Measurements from ENCODE around the gene PSME3IP1.
"Not testable (repeated sequence)": the region's sequence is repeated elsewhere in the genome, so short reads cannot be mapped to it uniquely, and the experiment has no call there.

Gene PSME3IP1

DNA sequence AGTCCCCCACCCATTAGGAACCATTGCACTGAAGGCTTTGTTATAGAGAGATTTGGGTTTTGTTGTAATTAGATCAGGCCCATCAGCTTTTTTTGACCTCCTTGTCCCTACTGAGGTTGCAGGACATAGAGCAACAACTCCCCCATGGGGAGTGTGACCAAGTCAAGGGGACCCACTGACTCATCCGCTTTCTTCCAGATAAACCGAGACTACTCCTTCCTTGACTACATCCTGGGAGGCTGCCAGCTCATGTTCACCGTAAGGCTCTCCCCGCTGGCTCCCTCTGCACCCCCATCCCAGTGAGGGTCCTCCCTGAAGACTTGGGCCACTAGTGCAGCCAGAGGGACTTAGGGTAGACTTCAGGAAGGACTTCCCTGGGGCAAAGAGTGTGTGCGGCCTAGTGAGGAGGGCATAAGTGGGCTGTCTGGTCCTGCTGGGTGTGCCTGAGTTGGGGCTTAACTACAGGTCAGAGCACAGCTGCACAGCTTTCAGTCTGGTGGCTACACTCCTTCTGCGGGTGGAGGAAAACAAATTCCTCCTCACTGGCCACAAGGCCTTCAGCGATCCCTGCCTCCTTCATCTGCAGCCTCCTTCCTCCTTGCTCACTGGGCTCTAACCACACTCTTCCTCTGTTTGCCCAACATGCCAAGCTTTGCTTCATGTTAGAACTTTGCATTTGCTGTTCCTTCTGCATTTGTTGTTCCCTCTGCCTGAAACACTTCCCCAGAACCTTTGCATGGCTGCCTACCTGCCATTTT is 62.4 kb downstream of the PSME3IP1 start:
- DNase-seq = no peak

DNA sequence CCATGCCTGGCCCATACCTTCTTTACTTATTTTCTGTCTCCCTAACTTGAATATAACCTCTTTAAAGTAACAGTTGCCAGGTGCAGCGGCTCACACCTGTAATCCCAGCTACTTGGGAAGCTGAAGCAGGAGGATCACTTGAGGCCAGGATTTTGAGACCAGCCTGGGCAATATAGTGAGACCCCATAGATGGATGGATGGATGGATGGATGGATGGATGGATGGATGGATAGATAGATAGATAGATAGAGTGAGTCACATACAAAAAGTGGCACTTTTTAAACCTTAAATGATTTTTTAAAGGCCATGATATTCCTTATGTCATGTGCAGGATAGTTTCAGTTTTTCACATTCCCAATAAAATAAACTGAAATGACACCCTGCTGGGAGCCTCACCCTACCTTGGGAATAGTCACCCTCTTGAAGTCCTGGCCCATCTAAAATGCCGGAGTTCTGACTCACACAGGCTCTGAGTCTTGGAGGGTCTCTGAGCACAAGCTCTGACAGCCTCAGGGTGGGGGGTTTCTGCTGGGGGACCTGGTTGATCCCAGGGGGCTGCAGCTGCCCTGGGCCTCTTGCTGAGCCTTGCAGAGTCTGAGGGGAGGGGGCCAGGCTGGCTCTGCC is 67.3 kb downstream of the PSME3IP1 start:
- no peak for DNase-seq

DNA sequence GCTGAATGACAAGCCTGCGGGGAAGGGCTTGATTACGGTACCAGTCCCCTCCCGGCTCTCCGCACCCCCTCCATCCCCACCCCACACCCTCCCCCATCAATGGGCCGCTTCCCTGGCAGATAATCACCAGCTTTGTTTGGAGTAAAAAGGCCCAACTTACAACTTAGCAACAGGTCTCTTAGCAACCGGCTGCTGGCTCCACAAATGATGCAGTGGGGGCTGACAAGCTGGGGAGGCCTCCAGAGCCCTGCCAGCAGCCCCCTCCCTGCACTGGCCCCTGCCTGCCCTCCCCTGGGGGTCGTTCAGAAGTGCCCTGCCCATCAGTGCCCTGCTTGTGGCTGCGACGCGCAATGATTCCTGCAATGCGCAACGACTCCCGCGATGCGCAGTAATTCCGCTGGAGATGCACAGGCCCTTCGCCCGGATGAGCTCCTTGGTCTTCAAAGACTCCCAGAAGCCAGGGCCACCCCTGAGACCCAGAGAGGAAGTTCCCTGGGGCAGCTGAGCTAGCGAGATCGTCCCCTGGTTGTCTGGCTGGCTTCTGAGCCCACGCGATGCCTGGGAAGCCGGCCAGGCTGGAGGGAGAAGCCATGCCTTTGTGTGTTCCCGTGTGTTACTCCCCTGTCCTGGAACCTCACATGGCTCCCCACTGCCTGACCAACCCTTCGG is 70.2 kb downstream of the PSME3IP1 start:
- no peak for DNase-seq

DNA sequence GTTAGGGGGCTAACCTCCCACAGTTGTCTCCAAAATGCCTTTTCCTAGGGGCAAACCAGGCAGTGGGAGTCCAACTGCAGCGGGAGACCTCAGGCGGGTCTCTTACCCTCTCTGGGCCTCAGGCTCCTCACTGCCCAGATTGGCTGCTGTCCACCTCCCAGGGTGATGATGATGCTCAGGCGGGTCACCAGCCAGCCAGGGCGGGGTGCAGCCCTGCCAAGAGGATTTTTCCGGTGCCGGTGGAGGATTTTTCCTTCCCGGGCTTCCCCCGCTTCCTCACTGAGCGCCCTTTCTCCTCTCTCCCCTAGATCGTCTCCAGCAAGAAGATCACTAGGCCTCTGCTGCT is 70.7 kb downstream of the PSME3IP1 start:
- no peak for DNase-seq

DNA sequence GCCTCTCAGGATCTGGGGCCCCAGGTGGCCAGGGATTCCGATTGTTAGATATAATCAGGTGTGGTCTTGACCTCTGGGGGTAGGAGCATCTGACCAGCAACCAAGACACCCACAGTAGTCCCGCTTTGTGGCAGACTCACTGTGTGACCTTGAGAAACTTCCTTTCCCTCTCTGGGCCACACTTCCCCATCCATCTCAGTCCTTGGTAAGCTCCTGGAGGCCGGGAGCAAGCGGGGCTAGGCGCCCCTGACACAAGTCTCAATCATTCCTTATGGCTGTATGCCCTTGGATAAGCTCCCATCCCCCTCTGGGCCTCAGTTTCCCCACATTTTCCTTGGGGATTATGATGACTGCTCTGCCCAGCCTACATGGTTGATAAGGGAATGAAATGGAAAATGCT is 72.2 kb downstream of the PSME3IP1 start:
- no peak for DNase-seq

DNA sequence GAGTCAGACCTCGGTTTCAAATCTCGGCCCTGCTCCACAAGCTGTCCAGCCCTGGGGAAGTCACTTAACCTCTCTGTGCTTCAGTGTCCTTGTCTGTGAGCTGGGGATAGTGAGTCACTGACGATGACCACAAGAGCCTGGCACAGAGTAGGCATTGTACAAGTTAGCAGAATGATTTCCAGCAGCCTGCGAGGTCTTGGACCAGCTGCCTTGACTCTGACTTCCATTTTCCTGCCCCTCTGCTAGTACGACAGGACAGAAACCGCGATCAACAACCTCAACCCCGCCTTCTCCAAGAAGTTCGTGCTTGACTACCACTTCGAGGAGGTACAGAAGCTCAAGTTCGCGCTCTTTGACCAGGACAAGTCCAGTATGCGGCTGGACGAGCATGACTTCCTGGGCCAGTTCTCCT is 72.8 kb downstream of the PSME3IP1 start:
- DNase-seq = no peak

DNA sequence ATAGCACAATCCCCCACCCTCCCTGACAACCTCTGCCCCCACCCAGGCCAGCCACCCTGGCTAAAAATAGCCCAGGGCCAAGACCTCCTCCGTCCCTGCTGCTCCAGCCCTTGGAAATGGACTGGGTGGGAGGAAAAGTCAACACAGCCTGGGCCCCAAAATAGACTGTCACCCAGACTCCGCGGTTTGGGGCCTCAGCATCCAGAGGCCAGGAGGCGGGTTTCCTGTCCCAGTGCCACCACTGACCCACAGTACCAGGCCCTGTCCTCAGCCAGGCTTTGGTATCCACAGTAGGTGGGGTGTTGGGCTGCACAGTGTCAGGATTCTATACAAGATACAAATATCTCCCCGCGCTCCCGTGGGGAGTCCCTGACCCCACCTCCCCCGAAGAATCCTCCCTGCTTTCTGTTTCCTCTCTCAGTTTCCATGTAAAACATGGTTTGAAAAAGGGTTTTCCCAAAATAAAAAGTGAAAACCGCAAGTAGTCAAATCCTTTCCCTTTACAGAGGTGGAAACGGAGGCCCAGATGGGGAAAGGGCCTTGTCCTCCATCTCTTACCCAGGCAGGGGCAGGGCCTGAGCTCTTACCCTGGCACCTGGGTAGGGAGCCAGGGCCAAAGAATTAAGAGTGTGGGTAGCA is 73.3 kb downstream of the PSME3IP1 start:
- DNase-seq = no peak

DNA sequence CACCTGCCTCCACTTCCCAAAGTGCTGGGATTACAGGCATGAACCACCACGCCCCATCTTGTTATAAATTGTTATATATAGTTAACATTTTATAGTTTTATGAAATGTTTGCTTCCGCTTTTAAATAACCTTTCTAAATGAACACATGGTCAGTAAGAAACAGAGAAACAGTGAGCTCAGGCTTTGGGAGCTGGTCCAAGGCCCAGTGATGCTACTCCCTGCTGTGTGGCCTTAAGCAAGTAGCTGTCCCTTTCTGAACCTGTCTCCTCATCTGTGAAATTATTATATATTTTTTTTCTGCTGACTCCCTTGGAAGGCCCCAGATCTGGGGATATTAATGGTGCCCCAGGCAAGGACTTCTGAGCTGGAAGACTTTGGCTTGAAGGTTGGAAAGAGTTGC is 74.4 kb downstream of the PSME3IP1 start:
- DNase-seq = no peak

DNA sequence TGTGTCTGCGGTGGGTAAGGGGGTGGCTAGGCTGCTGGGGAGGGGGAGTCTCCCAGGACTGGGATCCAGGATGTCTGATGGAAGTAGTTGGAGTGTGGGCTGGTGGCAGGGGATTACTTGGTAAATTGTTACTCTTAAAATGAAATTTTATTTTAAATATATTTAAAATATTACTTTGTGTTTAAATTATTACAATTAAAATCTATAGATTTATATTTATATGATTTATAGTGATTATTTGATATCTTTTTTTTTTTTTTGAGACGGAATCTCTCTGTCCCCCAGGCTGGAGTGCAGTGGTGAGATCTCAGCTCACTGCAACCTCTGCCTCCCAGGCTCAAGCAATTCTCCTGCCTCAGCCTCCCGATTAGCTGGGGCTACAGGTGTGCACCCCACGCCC is 74.9 kb downstream of the PSME3IP1 start:
- no peak for DNase-seq

DNA sequence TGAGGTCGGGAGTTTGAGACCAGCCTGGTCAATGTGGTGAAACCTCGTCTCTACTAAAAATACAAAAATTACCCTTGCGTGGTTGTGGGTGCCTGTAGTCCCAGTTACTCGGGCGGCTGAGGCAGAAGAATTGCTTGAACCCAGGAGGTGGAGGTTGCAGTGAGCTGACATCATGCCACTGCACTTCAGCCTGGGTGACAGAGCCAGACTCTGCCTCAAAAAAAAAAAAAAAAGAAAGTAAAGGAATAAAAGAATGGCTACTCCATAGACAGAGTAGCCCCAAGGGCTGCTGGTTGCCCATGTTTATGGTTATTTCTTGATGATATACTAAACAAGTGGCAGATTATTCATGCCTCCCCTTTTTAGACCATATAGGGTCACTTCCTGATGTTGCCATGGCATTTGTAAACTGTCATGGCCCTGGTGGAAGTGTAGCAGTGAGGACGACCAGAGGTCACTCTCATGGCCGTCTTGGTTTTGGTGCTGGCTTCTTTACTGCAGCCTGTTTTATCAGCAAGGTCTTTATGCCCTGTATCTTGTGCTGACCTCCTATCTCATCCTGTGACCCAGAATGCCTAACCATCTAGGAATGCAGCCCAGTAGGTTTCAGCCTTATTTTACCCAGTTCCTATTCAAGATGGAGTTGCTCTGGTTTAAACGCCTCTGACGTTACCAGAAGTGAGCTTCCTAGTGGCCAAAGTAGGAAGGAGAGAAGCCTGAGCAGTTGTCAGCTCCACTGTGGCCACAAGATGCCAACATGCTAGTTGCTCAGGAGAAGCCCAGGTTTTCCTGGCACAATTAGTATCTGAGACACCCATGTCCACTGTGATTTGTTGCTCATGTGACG is 76.4 kb downstream of the PSME3IP1 start:
- not testable (repeated sequence) for DNase-seq

DNA sequence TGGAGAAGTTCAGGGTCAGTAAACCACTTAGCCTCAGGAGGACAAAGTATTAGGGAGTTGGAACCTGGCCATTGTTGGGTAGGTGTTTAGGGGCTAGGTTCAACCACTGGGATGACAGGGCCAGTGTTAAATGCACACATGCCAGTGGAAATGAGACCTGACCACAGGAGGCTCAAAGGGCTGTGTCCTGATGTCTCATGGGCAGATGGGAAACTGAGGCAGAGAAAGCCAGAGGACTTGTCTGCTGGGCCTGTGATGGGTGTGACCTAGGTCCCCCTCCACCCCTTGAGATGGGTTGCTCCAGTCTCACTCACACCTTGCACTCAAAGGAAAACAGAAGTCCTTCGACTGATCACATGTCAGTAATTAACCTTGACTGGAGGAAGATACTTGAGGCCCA is 77.4 kb downstream of the PSME3IP1 start:
- DNase-seq = no peak

DNA sequence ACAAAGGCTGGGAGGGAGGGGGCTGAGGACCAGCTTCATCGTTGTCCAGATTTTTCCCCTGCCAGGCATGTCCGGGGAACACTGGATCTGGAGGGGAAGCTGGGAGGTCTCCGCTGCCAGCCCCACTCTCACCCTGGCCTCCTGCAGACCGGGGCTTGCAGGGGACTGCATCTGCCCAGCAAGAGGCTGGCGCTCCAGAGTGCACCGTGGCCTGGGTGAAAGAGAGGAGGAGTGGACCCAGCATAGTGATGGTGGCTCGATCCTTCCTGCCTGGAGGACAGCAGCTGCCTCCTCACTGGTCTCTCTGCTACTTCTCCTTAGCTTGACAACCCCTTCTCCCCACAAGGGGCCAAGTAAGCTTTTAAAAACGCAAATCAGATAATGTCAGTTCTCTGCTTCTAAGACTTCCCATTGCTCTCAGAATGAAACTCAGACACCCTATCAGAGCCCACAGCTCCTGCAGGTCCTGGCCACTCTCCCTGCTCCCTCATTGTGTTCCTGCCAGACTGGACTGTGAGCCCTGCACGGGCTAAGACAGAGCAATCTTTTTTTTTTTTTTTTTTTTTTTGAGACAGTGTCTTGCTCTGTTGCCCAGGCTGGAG is 78.4 kb downstream of the PSME3IP1 start:
- DNase-seq = no peak

DNA sequence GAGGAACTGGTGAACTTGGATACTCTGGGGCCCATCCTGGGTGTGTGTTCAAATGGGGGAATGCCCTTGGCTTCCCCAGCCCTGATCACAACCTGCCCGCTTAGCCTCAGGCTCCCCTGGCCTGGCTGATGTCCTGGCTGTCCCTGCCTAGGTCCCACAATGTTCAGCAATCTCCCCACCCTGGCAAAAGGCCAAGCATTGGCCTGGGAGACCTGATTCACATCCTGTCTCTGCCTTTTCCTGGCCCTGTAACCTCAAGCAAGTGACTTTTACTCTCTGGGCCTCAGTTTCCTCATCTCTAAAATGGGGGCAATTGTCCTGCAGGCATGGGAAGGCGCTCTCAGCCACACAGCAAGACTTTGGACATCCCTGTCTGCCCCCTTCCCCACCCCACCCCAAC is 79.1 kb downstream of the PSME3IP1 start:
- DNase-seq = no peak

DNA sequence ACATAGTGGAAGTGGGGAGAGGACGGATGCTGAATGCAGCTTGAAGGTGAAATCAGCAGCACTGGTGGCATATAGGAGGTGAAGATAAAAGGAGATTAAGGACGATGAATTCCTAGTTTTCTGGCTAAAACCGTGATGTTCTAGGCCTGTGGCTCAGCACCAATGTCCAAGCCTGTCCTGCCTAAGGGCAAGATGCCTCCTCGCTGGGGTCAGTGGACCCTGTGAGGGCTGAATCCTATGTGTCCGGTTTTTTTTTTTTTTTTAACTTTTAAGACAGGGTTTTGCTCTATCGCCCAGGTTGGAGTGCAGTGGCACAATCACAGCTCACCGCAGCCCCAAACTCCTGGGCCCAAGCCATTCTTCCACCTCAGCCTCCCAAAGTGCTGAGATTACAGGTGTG is 80.7 kb downstream of the PSME3IP1 start:
- no peak for DNase-seq

DNA sequence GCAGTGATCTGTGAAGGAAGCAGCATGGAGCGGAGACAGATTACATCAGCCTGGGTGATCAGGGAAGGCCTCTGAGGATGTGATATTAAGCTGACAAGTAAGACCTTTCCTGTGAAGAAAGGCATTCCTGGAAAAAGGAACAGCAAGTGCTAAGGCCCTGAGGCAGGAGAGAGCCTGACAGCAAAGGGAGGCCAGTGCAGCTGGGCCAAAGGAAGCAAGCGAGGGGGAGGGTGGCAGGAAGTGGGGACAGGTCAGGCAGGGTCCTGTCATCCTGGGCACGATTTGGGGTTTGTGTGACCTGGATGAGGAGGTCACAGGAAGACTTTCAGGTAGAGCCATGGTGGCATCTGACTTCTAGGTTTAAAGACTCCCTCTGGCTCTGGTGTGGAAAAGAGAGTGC is 81.1 kb downstream of the PSME3IP1 start:
- no peak for DNase-seq

DNA sequence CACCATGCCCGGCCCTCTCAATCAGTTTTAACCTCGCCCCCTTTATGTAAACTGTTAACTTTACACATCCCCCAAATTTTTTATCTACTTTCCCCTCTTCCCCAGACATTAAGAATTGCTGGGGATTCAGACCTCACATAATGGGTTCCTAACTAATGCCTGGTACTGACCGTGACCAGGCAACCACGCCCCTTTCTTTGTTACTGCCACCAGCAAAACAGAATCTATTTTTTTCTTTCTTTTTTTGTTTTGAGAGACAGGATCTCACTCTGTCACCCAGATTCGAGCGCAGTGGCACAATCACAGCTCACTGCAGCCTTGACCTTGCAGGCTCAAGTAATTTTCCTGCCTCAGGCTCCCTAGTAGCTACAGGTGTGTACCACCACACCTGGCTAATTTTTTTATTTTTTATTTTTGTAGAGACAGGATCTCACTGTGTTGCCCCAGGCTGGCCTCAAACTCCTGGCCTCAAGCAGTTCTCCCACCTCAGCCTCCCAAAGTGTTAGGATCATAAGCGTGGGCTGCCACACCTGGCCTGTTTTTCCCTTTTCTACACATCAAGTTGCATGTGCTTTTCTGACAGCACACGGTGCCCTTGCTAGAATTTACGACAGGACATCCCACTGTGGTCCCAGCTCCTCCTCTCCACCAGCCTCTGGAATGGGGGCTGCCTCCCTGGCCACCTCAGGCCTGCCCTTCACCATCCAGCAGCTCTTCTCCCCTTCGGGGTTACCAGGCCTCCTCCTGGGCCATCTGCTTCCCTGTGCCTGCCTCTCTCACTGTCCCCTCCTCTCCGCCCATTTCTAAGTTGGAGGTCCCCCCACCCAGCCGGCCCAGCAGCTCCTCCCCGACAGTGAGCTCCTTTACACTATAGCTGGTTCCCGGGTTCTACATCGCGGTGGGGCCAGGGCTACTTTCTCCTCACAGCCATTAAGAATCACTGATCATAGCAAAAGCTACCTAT is 82.7 kb downstream of the PSME3IP1 start:
- no peak for DNase-seq

All from HCEC 1CT (cell line).